ENCODE results near the gene MYO15B.
"Not testable (repeated sequence)": the region's sequence is repeated elsewhere in the genome, so short reads cannot be mapped to it uniquely, and the experiment has no call there.

Gene MYO15B

DNA sequence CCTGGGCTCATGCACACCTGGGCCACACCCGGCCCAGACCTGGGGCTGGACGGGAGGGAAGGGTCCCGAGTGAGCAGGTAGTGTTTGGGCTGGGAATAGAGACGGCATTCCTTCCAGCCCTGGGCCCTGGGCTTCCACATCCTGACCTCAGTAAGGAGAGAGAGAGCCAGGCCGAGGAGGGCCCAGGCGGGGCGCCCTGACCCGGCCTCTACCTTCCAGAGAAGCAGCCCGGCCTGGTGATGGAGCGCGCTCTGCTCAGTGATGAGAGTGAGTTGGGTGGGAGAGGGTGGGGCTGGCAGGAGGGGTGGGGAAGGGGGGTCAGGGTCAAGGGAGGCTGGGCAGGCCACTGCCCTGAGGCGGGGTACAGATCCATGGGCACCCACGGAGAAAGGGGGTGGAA is 13.6 kb upstream of the MYO15B start:
- H3K27ac ChIP-seq, result no peak overlapping the region
- no peak overlapping the region for H3K4me3 ChIP-seq

DNA sequence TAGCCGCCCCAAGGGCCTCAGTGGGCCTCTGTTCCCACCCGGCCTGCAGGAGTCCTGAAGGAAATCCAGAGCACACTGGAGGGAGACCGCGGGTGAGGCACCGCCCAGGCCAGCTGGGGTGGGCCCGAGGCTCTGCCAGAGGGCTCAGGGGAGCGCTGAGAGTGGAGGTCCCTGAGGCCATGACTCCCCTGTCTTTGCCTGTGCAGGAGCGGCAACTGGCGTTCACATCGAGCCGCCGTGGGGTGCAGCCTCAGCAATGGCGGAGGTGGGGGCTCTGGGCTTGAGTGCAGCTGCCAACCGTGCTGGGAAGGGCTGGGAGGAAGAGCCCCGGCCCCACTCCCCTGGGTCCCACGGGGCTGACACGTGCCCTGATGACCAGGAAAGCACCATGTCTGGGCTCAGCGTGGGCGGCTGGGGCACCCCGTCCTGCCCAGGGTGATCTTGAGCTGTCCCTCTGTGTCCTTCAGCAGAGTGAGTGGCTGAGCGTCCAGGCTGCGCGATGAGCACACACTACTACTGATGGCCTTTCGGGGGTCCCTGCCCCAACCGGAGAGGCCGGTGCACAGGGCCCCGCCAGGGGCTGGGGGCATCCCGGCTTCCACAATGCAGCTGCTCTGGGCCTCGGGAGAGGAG is 13.1 kb upstream of the MYO15B start:
- Histone ChIP-seq H3K4me3 (no peak overlapping the region), H3K27ac (no peak overlapping the region)

DNA sequence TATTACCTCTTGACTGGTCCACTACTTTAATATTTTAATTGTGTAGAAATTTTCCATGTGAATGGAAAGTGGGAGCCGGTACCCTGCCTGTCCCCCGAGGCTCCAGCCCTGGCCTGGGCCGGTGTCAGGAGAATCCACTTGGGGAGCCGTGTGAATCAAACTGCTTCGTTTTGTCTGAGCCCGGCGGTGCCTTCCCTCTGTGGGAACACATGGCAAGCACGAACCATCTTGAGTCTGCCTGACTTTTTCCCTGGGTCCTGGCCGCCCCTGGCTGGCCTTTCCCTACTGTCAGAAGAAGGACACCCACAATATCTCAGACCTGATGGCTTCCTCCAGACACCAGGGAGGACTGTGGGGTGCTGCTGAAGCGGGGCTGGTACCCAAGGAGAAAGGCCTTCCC is 12.4 kb upstream of the MYO15B start:
- no peak overlapping the region for H3K27ac ChIP-seq
- H3K4me3 ChIP-seq, result no peak overlapping the region

DNA sequence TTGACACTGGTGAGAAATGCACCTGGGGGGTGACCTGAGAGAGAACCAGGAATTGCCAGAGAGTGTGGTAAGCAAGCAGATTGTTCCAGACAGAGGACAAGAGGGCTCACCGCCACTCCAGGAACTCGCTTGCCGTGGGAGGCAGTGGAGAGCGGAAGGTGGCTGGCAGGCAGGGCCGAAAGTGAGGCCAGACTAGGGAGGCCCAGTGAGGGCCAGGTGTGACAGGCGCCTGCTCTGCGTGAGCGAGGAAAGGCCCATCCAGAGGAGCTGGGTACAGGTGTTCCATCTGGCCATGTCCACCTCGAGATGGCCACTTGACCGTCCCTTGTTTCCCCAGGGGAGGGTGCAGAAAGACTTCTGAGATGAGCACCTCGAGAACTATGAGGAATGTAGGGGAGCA is 11.9 kb upstream of the MYO15B start:
- Histone ChIP-seq H3K27ac (no peak overlapping the region), H3K4me3 (no peak overlapping the region)

DNA sequence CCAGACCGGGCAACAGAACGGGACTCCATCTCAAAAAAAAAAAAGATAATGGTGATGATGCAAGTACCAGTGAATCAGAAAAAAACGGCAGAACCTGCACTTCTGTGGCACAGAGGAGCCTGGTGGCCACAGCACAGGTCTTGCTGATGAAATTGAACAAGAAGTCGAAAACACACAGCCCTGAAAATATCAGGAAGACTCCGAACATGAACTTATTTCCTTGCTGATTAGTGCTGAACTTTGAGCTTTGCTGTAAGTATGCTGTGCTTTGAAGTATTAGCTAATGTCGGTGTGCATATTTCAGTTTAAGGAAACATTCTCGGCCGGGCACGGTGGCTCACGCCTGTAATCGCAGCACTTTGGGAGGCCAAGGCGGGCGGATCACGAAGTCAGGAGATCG is 10.9 kb upstream of the MYO15B start:
- Histone ChIP-seq H3K4me3 (no peak overlapping the region), H3K27ac (no peak overlapping the region)

DNA sequence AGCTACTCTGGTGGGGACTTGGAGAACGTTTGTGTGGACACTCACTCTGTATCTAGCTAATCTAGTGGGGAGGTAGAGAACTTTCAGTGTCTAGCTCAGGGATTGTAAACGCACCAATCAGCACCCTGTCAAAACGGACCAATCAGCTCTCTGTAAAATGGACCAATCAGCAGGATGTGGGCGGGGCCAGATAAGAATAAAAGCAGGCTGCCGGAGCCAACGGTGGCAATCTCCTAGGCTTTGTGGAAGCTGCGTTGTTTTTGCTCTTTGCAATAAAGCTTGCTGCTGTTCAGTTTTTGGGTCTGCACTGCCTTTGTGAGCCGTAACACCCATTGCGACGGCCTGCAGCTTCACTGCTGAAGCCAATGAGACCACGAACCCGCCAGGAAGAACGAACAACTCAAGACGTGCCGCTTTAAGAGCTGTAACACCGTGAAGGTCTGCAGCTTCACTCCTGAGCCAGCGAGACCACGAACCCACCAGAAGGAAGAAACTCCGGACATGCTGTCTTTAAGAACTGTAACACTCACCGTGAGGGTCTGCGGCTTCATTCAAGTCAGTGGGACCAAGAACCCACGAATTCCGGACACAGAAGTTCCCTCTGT is 6.4 kb upstream of the MYO15B start:
- not testable (repeated sequence) for H3K4me3 ChIP-seq, H3K27ac ChIP-seq

DNA sequence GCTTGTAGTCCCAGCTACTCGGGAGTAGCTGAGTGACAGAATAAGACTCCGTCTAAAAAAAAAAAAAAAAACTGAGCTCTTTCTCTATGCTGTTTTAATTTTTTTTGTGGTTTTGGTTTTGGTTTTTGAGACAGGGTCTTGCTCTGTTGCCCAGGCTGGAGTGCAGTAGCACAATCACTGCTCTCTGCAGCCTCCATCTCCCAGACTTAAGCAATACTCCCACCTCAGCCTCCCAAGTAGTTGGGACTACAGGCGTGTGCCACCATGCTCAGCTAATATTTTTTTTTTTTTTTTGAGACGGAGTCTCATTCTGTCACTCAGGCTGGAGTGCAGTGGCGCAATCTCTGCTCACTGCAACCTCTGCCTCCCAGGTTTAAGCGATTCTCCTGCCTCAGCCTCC is 4.4 kb upstream of the MYO15B start:
- not testable (repeated sequence) for H3K4me3 ChIP-seq, H3K27ac ChIP-seq

DNA sequence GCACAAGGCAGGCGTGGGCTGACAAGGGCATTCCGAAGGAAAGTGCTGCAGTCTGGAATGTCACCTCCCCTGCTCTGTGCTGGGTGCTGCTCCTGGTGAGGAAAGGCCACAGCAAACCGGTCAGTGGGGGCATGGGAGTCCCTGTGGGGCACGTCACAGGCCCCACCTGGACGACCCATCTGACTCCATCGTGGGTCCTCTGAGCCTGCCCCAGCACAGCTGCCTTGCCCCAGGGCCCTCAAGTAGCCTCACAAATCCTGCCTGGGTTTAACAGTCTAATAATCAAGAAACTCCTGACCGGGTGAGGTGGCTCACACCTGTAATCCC is 2.8 kb upstream of the MYO15B start:
- no peak overlapping the region for H3K27ac ChIP-seq
- no peak overlapping the region for H3K4me3 ChIP-seq

DNA sequence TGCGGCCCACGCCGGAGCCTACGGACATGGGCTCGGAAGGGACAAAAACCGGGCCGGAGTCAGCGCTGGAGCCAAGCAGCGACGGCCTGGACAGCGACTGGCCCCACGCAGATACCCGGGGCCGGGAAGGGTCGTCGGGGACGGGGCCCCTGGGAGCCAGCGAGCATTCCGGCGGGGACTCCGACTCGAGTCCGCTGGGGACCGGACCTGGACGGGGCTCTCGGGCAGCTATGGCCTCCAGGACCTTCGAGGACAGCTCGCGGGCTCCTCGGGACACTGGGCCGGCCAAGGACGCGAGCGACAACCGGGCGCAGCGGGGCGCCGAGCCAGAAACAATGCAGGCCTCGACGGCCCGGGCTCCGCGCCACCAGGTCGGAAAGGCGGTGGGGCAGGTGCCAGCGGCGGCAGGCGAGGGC is 1.0 kb downstream of the MYO15B start:
- H3K4me3 ChIP-seq, result peak overlapping the region; percentile 40 to 59 (median 53)
- peak overlapping the region; percentile 55 to 93 (median 86) for H3K27ac ChIP-seq

DNA sequence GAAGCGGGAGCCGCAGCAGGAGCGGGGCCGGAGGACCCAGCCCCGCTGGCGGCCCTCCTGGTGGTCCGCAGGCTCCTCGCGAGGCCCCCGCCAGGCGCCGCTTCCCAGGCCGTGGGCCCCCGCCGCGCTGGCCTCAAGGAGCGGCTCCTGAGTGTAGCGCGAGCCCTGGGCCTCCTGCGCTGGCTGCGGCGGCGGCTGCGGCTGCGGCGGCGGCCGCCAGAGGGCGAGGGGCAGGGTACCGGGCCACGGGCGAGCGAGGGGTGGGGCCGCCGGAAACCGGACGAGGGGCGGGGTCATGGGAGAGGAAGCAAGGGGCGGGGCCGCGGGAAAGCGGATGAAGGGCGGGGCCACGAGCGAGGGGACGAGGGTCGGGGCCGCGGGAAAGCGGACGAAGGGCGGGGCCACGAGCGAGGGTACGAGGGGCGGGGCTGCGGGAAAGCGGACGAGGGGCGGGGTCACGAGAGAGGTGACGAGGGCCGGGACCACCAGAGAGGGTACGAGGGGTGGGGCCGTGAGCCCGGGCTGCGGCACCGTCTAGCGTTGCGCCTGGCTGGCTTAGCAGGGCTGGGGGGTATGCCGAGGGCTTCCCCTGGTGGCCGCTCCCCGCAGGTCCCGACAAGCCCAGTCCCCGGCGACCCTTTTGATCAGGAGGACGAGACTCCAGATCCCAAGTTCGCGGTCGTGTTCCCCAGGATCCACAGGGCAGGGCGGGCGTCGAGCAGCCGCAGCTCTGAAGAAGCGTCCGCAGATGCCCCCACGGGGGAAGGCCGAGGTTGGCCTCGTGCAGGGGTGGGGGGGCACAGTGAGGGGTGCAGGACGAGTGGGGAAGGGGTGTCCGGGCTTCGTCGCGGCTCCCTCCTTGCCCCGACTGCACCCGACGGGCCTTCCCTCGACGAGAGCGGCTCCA is 1.7 kb downstream of the MYO15B start:
- peak overlapping the region; percentile 40 to 59 (median 53) for H3K4me3 ChIP-seq
- H3K27ac ChIP-seq, result peak overlapping the region; percentile 55 to 93 (median 86)

DNA sequence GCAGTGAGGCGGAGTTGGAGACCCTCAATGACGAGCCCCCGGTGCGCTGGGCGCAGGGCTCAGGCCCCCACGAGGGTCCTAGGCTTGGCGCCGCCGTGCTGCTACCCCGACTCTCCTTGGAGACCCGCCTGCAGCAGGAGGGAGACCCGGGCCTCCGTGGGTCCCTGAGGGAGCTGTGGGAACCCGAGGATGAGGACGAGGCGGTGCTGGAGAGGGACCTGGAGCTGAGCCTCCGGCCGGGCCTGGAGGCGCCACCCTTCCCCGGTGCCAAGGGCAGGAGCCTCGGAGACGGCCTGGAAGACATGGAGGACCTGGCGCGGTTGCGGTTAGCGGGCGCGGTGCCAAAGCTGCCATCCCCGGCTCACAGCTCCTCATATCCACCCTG is 2.3 kb downstream of the MYO15B start:
- Histone ChIP-seq H3K4me3 (peak overlapping the region; percentile 40 to 59 (median 53)), H3K27ac (peak overlapping the region in 12 of 21 experiments; percentile 32 to 91 (median 78))

DNA sequence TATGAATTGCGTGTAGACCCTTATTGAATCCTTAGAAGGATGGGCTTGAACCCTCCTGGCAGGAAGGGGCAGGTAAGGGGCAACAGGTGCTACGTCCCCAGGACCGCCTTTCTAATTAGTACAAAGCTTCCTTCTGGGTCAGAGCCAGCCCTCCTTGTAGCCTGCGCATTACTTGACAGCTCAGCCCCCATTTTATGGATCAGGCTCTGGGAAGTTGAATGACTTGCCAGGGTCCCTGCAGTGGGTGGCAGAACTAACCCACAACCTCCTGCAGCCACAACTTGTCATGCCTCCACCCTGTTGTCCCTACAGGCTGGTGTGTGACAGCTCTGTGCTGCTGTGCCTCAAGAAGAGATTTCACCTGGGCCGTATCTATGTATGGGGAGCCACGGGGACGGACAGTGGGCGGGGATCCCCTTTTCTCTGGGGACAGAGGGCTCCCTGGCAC is 2.7 kb downstream of the MYO15B start:
- peak overlapping the region in 2 of 21 experiments; percentile 32 to 91 for H3K27ac ChIP-seq
- H3K4me3 ChIP-seq, result peak overlapping the region in 1 of 7 experiments; percentile 59

DNA sequence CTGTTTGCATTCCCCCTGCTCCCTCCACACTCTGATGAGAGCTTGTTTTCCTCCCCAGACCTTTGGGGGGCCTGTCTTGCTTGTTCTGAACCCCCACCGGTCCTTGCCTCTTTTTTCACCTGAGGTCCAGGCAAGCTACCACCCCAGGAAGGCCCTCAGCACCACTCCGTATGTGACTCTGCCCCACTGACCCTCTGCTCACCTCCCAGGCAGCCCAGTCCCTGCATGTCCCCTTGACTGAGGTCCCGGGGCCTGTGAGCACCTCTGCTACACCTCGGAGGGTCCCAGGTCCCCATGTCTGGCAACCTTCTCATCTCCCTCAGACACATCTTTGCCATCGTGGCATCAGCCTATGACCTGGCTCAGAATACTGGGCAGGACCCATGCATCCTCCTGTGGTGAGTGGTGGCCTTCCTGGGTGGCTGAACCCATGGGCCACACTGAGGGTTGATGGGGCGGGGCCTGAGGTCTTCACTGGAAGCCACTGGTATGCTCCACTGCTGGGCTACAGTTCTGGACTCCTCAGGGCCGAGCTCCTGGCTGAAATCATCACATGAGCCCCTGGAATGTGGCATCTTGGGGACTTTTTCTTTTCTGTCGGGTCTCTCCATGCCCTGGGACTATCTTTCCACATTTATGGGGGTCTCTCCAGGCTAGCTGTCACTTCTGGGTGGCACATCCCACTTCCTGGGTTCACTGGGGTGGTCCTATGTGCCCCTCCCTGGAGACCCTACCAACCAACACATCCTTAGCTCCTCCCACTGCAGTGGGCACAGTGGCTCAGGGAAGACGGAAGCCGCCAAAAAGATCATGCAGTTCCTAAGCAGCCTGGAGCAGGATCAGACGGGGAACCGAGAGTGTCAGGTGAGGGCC is 3.5 kb downstream of the MYO15B start:
- Histone ChIP-seq H3K4me3 (no peak overlapping the region), H3K27ac (no peak overlapping the region)

DNA sequence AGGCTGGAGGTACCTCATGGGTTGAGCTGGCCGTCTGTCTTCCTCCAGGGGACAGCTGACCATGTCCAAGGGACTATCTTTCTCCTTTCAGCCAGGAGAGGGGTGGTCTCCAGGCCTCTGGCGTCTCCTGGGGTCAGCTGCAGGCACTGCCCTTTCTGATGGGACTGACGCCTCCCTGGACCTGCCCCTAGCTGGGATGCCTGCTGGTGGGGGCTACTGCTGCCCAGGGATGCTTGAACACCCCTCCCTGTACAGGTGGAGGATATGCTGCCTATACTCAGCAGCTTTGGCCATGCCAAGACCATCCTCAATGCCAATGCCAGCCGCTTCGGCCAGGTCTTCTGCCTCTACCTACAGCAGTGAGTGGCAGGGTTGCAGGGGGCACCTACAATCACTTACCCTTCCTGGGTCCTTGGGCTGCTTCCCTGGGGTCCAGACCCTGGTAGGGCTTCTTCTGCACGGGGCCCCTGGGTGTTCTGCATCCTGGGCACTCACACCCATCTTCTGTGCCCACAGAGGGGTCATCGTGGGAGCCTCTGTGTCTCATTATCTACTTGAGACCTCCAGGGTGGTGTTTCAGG is 4.2 kb downstream of the MYO15B start:
- Histone ChIP-seq H3K27ac (no peak overlapping the region), H3K4me3 (no peak overlapping the region)

DNA sequence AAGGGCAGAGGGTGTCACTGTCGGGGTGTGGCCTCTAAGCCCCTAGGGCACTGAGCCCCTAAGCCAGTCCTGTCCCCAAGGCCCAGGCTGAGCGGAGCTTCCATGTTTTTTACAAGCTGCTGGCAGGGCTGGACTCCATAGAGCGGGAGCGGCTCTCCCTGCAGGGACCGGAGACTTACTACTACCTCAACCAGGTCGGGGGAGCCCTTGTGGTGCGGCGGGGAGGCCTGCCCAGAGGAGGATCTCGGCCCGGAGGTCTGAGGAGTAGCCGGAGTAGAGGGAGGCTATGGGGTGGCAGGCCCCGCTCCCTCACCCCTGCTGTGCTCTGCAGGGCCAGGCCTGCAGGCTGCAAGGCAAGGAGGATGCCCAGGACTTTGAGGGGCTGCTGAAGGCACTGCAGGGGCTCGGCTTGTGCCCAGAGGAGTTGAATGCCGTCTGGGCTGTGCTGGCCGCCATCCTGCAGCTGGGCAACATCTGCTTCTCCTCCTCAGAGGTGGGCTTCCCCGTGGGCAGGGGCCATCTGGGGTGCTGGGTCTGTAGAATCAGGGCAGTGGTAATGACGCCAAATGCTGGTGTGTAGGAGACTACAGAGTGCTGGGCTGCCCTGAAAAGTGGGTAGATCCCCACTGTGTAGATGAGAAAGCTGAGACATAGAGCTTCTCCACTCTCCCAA is 4.9 kb downstream of the MYO15B start:
- H3K4me3 ChIP-seq, result no peak overlapping the region

DNA sequence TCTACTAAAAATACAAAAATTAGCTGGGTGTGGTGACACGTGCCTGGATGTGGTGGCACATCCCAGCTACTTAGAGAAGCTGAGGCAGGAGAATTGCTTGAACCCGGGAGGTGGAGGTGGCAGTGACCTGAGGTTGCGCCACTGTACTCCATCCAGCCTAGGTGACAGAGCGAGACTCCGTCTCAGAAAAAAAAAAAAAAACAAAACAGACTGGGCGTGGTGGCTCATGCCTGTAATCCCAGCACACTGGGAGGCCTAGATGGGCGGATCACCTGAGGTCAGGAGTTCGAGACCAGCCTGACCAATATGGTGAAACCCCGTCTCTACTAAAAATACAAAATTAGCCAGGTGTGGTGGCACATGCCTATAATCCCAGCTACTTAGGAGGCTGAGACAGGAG is 5.8 kb downstream of the MYO15B start:
- H3K27ac ChIP-seq, H3K4me3 ChIP-seq: not testable (repeated sequence)

More for the DNA sequence above, 4.9 kb downstream of the MYO15B start:
- no peak overlapping the region for H3K27ac ChIP-seq

DNA sequence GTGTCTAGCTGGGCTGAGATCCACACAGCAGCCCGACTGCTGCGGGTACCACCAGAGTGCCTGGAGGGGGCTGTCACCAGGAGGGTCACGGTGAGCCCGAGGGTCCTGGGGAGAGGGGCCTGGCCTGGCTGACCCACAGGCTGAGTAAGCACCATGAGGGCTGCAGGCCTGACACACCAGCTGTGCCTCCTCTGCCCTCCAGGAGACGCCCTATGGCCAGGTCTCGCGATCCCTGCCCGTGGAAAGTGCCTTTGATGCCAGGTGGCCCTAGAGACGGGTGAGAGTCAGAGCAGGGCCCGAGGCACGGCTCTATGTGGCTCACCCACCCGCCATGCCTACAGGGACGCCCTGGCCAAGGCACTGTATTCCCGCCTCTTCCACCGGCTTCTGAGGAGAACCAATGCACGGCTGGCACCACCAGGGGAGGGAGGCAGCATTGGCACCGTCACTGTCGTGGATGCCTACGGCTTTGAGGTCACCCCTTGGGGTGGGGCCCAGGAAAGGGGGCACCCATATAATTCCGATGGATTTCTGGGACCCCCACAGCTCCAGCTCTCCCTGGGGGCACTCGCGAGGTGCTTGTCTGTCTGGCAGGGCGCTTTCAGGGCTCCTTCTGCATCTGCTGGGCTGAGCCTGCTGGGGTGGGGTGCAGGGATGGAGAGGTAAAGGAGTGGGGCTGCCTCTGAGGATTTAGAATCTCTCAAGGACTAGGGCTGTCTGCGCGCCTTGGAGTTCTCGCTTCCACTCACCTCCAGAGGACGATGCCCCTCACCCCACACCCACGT is 7.1 kb downstream of the MYO15B start:
- no peak overlapping the region for H3K27ac ChIP-seq
- H3K4me3 ChIP-seq, result no peak overlapping the region

DNA sequence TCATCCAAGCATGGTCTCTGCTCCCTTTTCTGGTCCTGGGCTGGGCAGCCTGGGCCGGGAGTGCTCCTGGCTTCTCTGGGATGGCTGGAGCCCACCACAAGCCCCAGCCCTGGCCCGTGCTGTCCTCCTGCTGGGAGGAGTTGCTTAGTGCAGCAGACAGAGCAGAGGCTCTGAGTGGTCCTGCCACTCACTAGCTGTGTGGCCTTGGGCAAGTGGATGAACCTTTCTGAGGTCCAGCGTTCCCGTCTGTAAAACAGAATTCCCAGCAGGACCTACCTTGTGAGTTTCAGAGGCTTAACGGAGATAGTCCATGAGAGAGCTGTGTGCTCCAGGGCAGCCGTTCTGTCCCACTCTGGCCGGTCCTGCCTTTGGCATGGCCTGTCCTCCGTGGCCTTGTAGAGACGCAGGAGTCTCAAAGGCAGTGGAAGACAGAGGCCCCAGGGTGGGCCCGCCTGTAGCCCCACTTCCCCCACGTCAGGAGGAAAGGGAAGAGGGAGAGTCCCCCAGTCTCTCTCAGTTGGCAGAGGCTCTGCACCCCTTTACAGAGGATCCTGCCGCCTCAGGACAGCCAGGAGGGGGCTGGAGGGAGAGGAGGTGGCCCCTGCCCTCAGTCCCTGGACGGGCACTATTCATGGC is 7.8 kb downstream of the MYO15B start:
- Histone ChIP-seq H3K27ac (no peak overlapping the region), H3K4me3 (no peak overlapping the region)
